ENCODE measurements around the gene CEACAM19. TPM values are rescaled to one million over a fixed set of nuclear protein-coding genes. Genes with fewer than 3 reads are reported as not detected.
A peak's percentile ranks its signal among the peaks of the same experiment; 100 is the strongest.
"Not testable (repeated sequence)": the region's sequence is repeated elsewhere in the genome, so short reads cannot be mapped to it uniquely, and the experiment has no call there.

CEACAM19 gene
- total RNA-seq, 2 experiments from 2014 or later = 0.31 to 0.57 TPM

GRCh38 chr19:44710483-44710882 lies 39.2 kb downstream of the CEACAM19 start:
- intact Hi-C loops (cut with micrococcal nuclease) = no loop called here
- Mint-ChIP-seq H3K36me3 (no peaks in the 10 kb centered on the region), H3K9me3 (peaks cover 15% of the 10 kb centered on the region), H3K4me1 (ENCODE audit: low read depth) (no peaks in the 10 kb centered on the region), H3K27ac (no peak overlapping the region), H3K27me3 (no peaks in the 10 kb centered on the region), H3K4me3 (no peak overlapping the region)
- ChIA-PET CTCF (interaction anchor here (1.0 to 1.1 kb wide), 2 partner anchors 14 to 60 kb away, joined by 3 read pairs; no protein-coding TSS in a partner anchor), POLR2A (interaction anchor here (0.6 kb wide), 1 partner anchor 33 kb away, joined by 3 read pairs; no protein-coding TSS in a partner anchor)
- DNase-seq = no peak

GRCh38 chr19:44712864-44713515 lies 41.7 kb downstream of the CEACAM19 start:
- Mint-ChIP-seq H3K9me3 (peaks cover 21% of the 10 kb centered on the region), H3K27me3 (no peaks in the 10 kb centered on the region), H3K36me3 (no peaks in the 10 kb centered on the region), H3K4me3 (no peak overlapping the region), H3K4me1 (ENCODE audit: low read depth) (no peaks in the 10 kb centered on the region), H3K27ac (no peak overlapping the region)
- DNase-seq = no peak
- ChIA-PET POLR2A (no interaction called here), CTCF (interaction anchor here (1.1 to 4.2 kb wide), 4 partner anchors 11 to 133 kb away, joined by 3 to 32 read pairs (median 4); partner anchors contain the start of gene NECTIN2)
- intact Hi-C loops (cut with micrococcal nuclease) = no loop called here

GRCh38 chr19:44714597-44715169 lies 43.4 kb downstream of the CEACAM19 start:
- H3K27ac Mint-ChIP-seq = no peak overlapping the region
- POLR2A ChIA-PET = no interaction called here
- H3K36me3 Mint-ChIP-seq = no peaks in the 10 kb centered on the region
- no peak overlapping the region for H3K4me3 Mint-ChIP-seq
- intact Hi-C loops (cut with micrococcal nuclease) = no loop called here
- CTCF ChIA-PET = interaction anchor here (1.0 to 4.2 kb wide), 4 partner anchors 10 to 60 kb away, joined by 3 to 32 read pairs (median 7); no protein-coding TSS in a partner anchor
- DNase-seq = no peak
- H3K4me1 Mint-ChIP-seq (ENCODE audit: low read depth) = no peaks in the 10 kb centered on the region
- peaks cover 21% of the 10 kb centered on the region for H3K9me3 Mint-ChIP-seq
- no peaks in the 10 kb centered on the region for H3K27me3 Mint-ChIP-seq

GRCh38 chr19:44717603-44718002 lies 46.3 kb downstream of the CEACAM19 start:
- DNase-seq = no peak
- CTCF ChIA-PET = interaction anchor here (1.0 to 1.5 kb wide), 3 partner anchors 53 to 67 kb away, joined by 3 to 5 read pairs (median 3); no protein-coding TSS in a partner anchor
- H3K4me3 Mint-ChIP-seq = no peak overlapping the region
- peaks cover 9% of the 10 kb centered on the region for H3K4me1 Mint-ChIP-seq (ENCODE audit: low read depth)
- H3K27me3 Mint-ChIP-seq = no peaks in the 10 kb centered on the region
- no peak overlapping the region for H3K27ac Mint-ChIP-seq
- H3K36me3 Mint-ChIP-seq = no peaks in the 10 kb centered on the region
- intact Hi-C loops (cut with micrococcal nuclease) = no loop called here
- POLR2A ChIA-PET = no interaction called here
- peaks cover 21% of the 10 kb centered on the region for H3K9me3 Mint-ChIP-seq

GRCh38 chr19:44718441-44719261 lies 47.4 kb downstream of the CEACAM19 start:
- intact Hi-C loops (cut with micrococcal nuclease) = no loop called here
- Mint-ChIP-seq H3K27me3 (peaks cover 2% of the 10 kb centered on the region), H3K27ac (no peak overlapping the region), H3K4me3 (no peak overlapping the region), H3K4me1 (ENCODE audit: low read depth) (peaks cover 16% of the 10 kb centered on the region), H3K36me3 (no peaks in the 10 kb centered on the region), H3K9me3 (peaks cover 21% of the 10 kb centered on the region)
- DNase-seq = no peak
- ChIA-PET POLR2A (no interaction called here), CTCF (interaction anchor here (1.0 kb wide), 1 partner anchor 66 kb away, joined by 3 read pairs; no protein-coding TSS in a partner anchor)

GRCh38 chr19:44719262-44719701 lies 48.0 kb downstream of the CEACAM19 start:
- intact Hi-C loops (cut with micrococcal nuclease) = no loop called here

GRCh38 chr19:44720396-44720795 lies 49.1 kb downstream of the CEACAM19 start:
- POLR2A ChIA-PET; H3K4me3 Mint-ChIP-seq; intact Hi-C loops (cut with micrococcal nuclease); DNase-seq; H3K27me3 Mint-ChIP-seq; H3K27ac Mint-ChIP-seq; H3K9me3 Mint-ChIP-seq; H3K36me3 Mint-ChIP-seq: not testable (repeated sequence)
- CTCF ChIA-PET = interaction anchor here (5.8 to 7.1 kb wide), 2 partner anchors 30 to 50 kb away, joined by 86 to 434 read pairs; partner anchors contain the start of gene CBLC
- H3K4me1 Mint-ChIP-seq (ENCODE audit: low read depth) = peaks cover 26% of the 10 kb centered on the region

More at GRCh38 chr19:44719262-44719701, 48.0 kb downstream of the CEACAM19 start:
- Mint-ChIP-seq H3K9me3 (peaks cover 18% of the 10 kb centered on the region), H3K27me3 (peaks cover 2% of the 10 kb centered on the region), H3K4me1 (ENCODE audit: low read depth) (peaks cover 22% of the 10 kb centered on the region), H3K27ac (no peak overlapping the region), H3K36me3 (no peaks in the 10 kb centered on the region), H3K4me3 (no peak overlapping the region)
- POLR2A ChIA-PET = no interaction called here
- DNase-seq = no peak
- CTCF ChIA-PET = interaction anchor here (7.1 kb wide), 1 partner anchor 52 kb away, joined by 434 read pairs; the partner anchor contains the start of gene CBLC

- H3K36me3 Mint-ChIP-seq = no peaks in the 10 kb centered on the region
- peaks cover 1% of the 10 kb centered on the region for H3K9me3 Mint-ChIP-seq
- intact Hi-C loops (cut with micrococcal nuclease) = no loop called here
- H3K27ac Mint-ChIP-seq = no peak overlapping the region
- H3K4me1 Mint-ChIP-seq (ENCODE audit: low read depth) = peaks cover 26% of the 10 kb centered on the region
- no peak overlapping the region for H3K4me3 Mint-ChIP-seq
- POLR2A ChIA-PET = no interaction called here
- peaks cover 2% of the 10 kb centered on the region for H3K27me3 Mint-ChIP-seq
- CTCF ChIA-PET = interaction anchor here (4.7 to 7.1 kb wide), 4 partner anchors 30 to 63 kb away, joined by 43 to 434 read pairs (median 68); partner anchors contain the start of gene CBLC
- DNase-seq = no peak
Measured at GRCh38 chr19:44720945-44721344, 49.7 kb downstream of the CEACAM19 start.

- H3K9me3 Mint-ChIP-seq; H3K27ac Mint-ChIP-seq; POLR2A ChIA-PET; H3K4me3 Mint-ChIP-seq; DNase-seq; intact Hi-C loops (cut with micrococcal nuclease); H3K27me3 Mint-ChIP-seq; H3K36me3 Mint-ChIP-seq: not testable (repeated sequence)
- CTCF ChIA-PET = interaction anchor here (4.7 to 7.1 kb wide), 4 partner anchors 31 to 63 kb away, joined by 43 to 434 read pairs (median 68); partner anchors contain the start of gene CBLC
- H3K4me1 Mint-ChIP-seq (ENCODE audit: low read depth) = peaks cover 26% of the 10 kb centered on the region
Measured at GRCh38 chr19:44721369-44721768, 50.1 kb downstream of the CEACAM19 start.

GRCh38 chr19:44722131-44723121 lies 51.1 kb downstream of the CEACAM19 start:
- peaks cover 2% of the 10 kb centered on the region for H3K27me3 Mint-ChIP-seq
- no peak overlapping the region for H3K27ac Mint-ChIP-seq
- POLR2A ChIA-PET = no interaction called here
- intact Hi-C loops (cut with micrococcal nuclease) = no loop called here
- H3K9me3 Mint-ChIP-seq = no peaks in the 10 kb centered on the region
- DNase-seq = peak; percentile 28
- CTCF ChIA-PET = interaction anchor here (1.7 to 7.1 kb wide), 13 partner anchors 9 to 124 kb away, joined by 3 to 434 read pairs (median 19); partner anchors contain the start of genes CBLC and NECTIN2
- H3K4me3 Mint-ChIP-seq = no peak overlapping the region
- peaks cover 26% of the 10 kb centered on the region for H3K4me1 Mint-ChIP-seq (ENCODE audit: low read depth)
- no peaks in the 10 kb centered on the region for H3K36me3 Mint-ChIP-seq
